SK-N-SH (cell line): Measurements from ENCODE around the gene SLC35A3. TPM values are rescaled to one million over a fixed set of nuclear protein-coding genes. Genes with fewer than 3 reads are reported as not detected.

Experiments used
- CTCF ChIA-PET: fragments of 300-600, 350-600 bp; formaldehyde crosslinking; extraction: SDS; loops from one replicate; lab custom pipeline; 2021; lab: Yijun Ruan, JAX
- POLR2A ChIA-PET: fragments of 350-600 bp; sonication (Branson Sonifier 250); formaldehyde crosslinking; extraction: SDS; loops from one replicate; lab custom pipeline; 2020; ENCODE audit warnings: antibody characterized with exemption, inconsistent platforms; lab: Yijun Ruan, JAX
- DNase-seq: peaks from one replicate; pipeline ENCODE4 v3.0.0; 2012
- H2AFZ ChIP-seq: fragments of 200-600 bp; sonication (generic); 2 replicates; pipeline ENCODE4 v1.8.1; 2016; ENCODE audit warnings: antibody characterized with exemption, mild to moderate bottlenecking, low read depth
- H3F3A ChIP-seq: fragments of 200-600 bp; sonication (generic); replicated peaks from 2 replicates; pipeline ENCODE3; 2016; ENCODE audit warnings: antibody characterized with exemption, mild to moderate bottlenecking; ENCODE audit not compliant: insufficient read depth
- H3K27ac ChIP-seq, 2 experiments: fragments of 200-500 bp in 1 of 2; fragments of 200-600 bp in 1 of 2; sonication (Bioruptor generic) in 1 of 2; sonication (generic), shearing (Covaris generic) in 1 of 2; 2 replicates each; pipeline versions ENCODE4 v1.5.1 to v1.6.1; 2014 to 2016; ENCODE audit warnings: low read depth in 2 of 2, inconsistent platforms in 1 of 2, low read length in 1 of 2, mild to moderate bottlenecking in 1 of 2, mixed read lengths in 1 of 2
- H3K27me3 ChIP-seq: fragments of 200-600 bp; sonication (generic), shearing (Covaris generic); 2 replicates; pipeline ENCODE4 v1.6.1; 2016; ENCODE audit warnings: mixed run types; ENCODE audit not compliant: insufficient read depth
- H3K36me3 ChIP-seq, 2 experiments: fragments of 200-500 bp in 1 of 2; fragments of 200-600 bp in 1 of 2; sonication (Bioruptor generic) in 1 of 2; sonication (generic) in 1 of 2; replicated peaks in 1 of 2; 2 replicates each; pipeline versions ENCODE3 to v1.5.1; 2014 to 2016; ENCODE audit warnings: low read length in 1 of 2, mild to moderate bottlenecking in 1 of 2; ENCODE audit not compliant: insufficient read depth in 2 of 2, control insufficient read depth in 1 of 2
- H3K4me1 ChIP-seq, 2 experiments: fragments of 200-500 bp in 1 of 2; fragments of 200-600 bp in 1 of 2; sonication (Bioruptor generic) in 1 of 2; sonication (generic), shearing (Covaris generic) in 1 of 2; 2 replicates each; pipeline versions ENCODE4 v1.5.1 to v1.6.1; 2014 to 2016; ENCODE audit warnings: low read depth in 1 of 2, low read length in 1 of 2, mixed run types in 1 of 2; ENCODE audit not compliant: insufficient read depth in 2 of 2, control insufficient read depth in 1 of 2
- H3K4me2 ChIP-seq: fragments of 200-600 bp; sonication (generic), shearing (Covaris generic); 2 replicates; pipeline ENCODE4 v1.6.1; 2017; ENCODE audit warnings: mixed run types
- H3K4me3 ChIP-seq, 2 experiments: fragments of 200-500 bp in 1 of 2; fragments of 200-600 bp in 1 of 2; sonication (Bioruptor generic) in 1 of 2; sonication (generic), shearing (Covaris generic) in 1 of 2; 2 replicates each; pipeline versions ENCODE4 v1.5.1 to v1.8.1; 2014 to 2016; ENCODE audit warnings: low read depth in 2 of 2, inconsistent platforms in 1 of 2, low read length in 1 of 2, mild to moderate bottlenecking in 1 of 2, mixed read lengths in 1 of 2, moderate library complexity in 1 of 2
- H3K79me2 ChIP-seq: fragments of 200-600 bp; sonication (generic); 2 replicates; pipeline ENCODE4 v1.8.1; 2017; ENCODE audit warnings: mild to moderate bottlenecking; ENCODE audit not compliant: insufficient read depth
- H3K9ac ChIP-seq: fragments of 200-600 bp; sonication (generic); 2 replicates; pipeline ENCODE4 v1.6.1; 2017; ENCODE audit warnings: mixed run types
- H3K9me2 ChIP-seq: fragments of 200-600 bp; sonication (generic); 2 replicates; pipeline ENCODE4 v1.6.1; 2017; ENCODE audit warnings: mixed run types
- H3K9me3 ChIP-seq: fragments of 200-600 bp; sonication (generic); 2 replicates; pipeline ENCODE4 v1.6.1; 2017; ENCODE audit warnings: mixed run types, mild to moderate bottlenecking, moderate library complexity
- H4K20me1 ChIP-seq: fragments of 200-600 bp; sonication (generic); 2 replicates; pipeline ENCODE4 v1.6.1; 2017; ENCODE audit warnings: mild to moderate bottlenecking, mixed run types; ENCODE audit not compliant: insufficient read depth
- ELF1 ChIP-seq: IDR thresholded peaks from 2 replicates; pipeline ENCODE4 v1.4.0; 2012
- FOSL2 ChIP-seq: IDR thresholded peaks from 2 replicates; pipeline ENCODE4 v1.4.0; 2012; ENCODE audit warnings: low read depth, mild to moderate bottlenecking, moderate library complexity, borderline replicate concordance
- FOXJ3 ChIP-seq: sonication (generic); formaldehyde crosslinking; IDR thresholded peaks from 2 replicates; pipeline ENCODE4 v1.5.1; 2020; ENCODE audit warnings: mild to moderate bottlenecking, missing genetic modification reagents
- FOXM1 ChIP-seq: IDR thresholded peaks from 2 replicates; pipeline ENCODE4 v1.4.0; 2012; ENCODE audit warnings: low read depth, mild to moderate bottlenecking
- MXI1 ChIP-seq: IDR thresholded peaks from 2 replicates; pipeline ENCODE4 v1.6.1; 2012; ENCODE audit warnings: mild to moderate bottlenecking, low read depth, low read length, improper control_type of control experiment
- NFIC ChIP-seq: IDR thresholded peaks from 2 replicates; pipeline ENCODE4 v1.4.0; 2012; ENCODE audit warnings: borderline replicate concordance
- RCOR1 ChIP-seq: fragments of 150-350 bp; IDR thresholded peaks from 2 replicates; pipeline ENCODE4 v1.6.1; 2017; ENCODE audit warnings: antibody characterized with exemption, low read length
- SIN3A ChIP-seq: IDR thresholded peaks from 2 replicates; pipeline ENCODE4 v1.6.1; 2012; ENCODE audit warnings: low read depth, mild to moderate bottlenecking, low read length, moderate library complexity, borderline replicate concordance
- SMC3 ChIP-seq: IDR thresholded peaks from 2 replicates; pipeline ENCODE4 v1.6.1; 2012; ENCODE audit warnings: low read depth, low read length, improper control_type of control experiment
- TEAD4 ChIP-seq: IDR thresholded peaks from 2 replicates; pipeline ENCODE4 v1.4.0; 2012; ENCODE audit warnings: mild to moderate bottlenecking, borderline replicate concordance; ENCODE audit not compliant: insufficient read depth
- WGBS: methylation state at CpG from one replicate; pipeline ENCODE4 v1.1.6; 2017; ENCODE audit warnings: low lambda C conversion rate; 5-methylcytosine and 5-hydroxymethylcytosine counted together
- polyA plus RNA-seq, 3 experiments: library from polyadenylated mRNA; depleted of rRNA; stranded (reverse); fragments of >200 nt; gene quantifications; 2 replicates each; pipeline ENCODE4 v1.2.3, GENCODE V29; 2012
- TF ChIP-seq, protein P1 (sequence below): IDR thresholded peaks from 2 replicates; pipeline ENCODE4 v1.6.1; 2012; ENCODE audit warnings: mild to moderate bottlenecking, low read depth, low read length, moderate library complexity
- TF ChIP-seq, protein P2 (sequence below): IDR thresholded peaks from 2 replicates; pipeline ENCODE4 v1.4.0; 2012; ENCODE audit warnings: low read depth

The SLC35A3 gene
- polyA plus RNA-seq, 1 of the 3 experiments (the other 2 are of a cell fraction): 5.7 TPM

DNA sequence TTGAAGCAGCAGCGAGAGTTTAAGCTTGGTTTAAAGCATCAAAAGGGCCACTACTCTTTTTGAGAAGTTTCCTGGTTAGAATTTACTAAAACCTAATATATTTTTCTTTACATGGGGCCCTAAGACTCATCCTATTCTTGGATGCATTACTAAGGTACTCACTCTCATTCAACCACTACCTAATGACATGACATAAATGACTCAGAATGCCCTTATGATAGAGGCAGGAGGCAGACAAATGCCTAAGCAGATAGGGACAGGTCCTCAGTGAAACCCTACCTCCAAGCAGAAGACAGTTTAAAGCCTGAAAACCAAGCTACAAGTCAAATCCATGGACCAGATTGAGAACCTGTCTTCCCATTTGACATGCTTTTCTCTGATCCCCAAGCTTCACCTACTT, 34.3 kb upstream of the SLC35A3 start:
- CTCF ChIA-PET: no interaction called here
- Histone ChIP-seq H3K36me3 (no peaks in the 10 kb centered on the region), H4K20me1 (no peaks in the 10 kb centered on the region), H3K9me3 (no peaks in the 10 kb centered on the region), H3K79me2 (no peaks in the 10 kb centered on the region), H2AFZ (no peak overlapping the region), H3K27me3 (no peaks in the 10 kb centered on the region), H3K27ac (no peak overlapping the region), H3K4me2 (no peak overlapping the region), H3F3A (no peaks in the 10 kb centered on the region), H3K9ac (no peak overlapping the region), H3K4me3 (no peak overlapping the region), H3K9me2 (no peaks in the 10 kb centered on the region), H3K4me1 (no peaks in the 10 kb centered on the region)
- 32% methylated on average over 1 of the region's 1 CpG for WGBS
- POLR2A ChIA-PET: no interaction called here
- TF ChIP-seq SMC3: no peak
- TF ChIP-seq MXI1: no peak
- no peak for TF ChIP-seq FOXM1
- TF ChIP-seq NFIC: no peak
- no peak for TF ChIP-seq RCOR1
- TF ChIP-seq, protein P1, sequence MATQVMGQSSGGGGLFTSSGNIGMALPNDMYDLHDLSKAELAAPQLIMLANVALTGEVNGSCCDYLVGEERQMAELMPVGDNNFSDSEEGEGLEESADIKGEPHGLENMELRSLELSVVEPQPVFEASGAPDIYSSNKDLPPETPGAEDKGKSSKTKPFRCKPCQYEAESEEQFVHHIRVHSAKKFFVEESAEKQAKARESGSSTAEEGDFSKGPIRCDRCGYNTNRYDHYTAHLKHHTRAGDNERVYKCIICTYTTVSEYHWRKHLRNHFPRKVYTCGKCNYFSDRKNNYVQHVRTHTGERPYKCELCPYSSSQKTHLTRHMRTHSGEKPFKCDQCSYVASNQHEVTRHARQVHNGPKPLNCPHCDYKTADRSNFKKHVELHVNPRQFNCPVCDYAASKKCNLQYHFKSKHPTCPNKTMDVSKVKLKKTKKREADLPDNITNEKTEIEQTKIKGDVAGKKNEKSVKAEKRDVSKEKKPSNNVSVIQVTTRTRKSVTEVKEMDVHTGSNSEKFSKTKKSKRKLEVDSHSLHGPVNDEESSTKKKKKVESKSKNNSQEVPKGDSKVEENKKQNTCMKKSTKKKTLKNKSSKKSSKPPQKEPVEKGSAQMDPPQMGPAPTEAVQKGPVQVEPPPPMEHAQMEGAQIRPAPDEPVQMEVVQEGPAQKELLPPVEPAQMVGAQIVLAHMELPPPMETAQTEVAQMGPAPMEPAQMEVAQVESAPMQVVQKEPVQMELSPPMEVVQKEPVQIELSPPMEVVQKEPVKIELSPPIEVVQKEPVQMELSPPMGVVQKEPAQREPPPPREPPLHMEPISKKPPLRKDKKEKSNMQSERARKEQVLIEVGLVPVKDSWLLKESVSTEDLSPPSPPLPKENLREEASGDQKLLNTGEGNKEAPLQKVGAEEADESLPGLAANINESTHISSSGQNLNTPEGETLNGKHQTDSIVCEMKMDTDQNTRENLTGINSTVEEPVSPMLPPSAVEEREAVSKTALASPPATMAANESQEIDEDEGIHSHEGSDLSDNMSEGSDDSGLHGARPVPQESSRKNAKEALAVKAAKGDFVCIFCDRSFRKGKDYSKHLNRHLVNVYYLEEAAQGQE: no peak
- TF ChIP-seq FOSL2: no peak
- TF ChIP-seq, protein P2, sequence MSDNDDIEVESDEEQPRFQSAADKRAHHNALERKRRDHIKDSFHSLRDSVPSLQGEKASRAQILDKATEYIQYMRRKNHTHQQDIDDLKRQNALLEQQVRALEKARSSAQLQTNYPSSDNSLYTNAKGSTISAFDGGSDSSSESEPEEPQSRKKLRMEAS: no peak
- no peak for TF ChIP-seq ELF1
- no peak for TF ChIP-seq FOXJ3 (CRISPR knock-in tag)
- TF ChIP-seq SIN3A: no peak
- TF ChIP-seq TEAD4: no peak
- DNase-seq: no peak

DNA sequence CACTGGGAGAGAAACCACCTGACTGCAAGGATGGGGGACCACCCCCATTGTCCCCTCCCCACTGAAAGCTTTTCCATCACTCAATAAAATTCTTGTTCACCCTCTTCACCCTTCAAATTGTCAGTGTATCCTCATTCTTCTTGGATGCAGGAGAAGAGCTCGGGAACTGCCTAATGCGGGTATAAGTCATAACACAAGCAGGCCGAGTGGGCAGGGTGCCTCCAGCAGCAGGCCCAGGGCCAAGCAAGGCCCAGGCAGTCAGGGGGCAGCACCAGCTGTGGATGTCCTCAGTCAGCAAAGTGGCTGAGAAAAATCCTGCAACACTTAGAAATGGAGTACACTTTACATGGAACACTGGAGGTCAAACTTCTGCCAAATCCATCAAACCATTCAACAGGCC, 33.7 kb upstream of the SLC35A3 start:
- no peak overlapping the region for H3K4me3 ChIP-seq
- no peaks in the 10 kb centered on the region for H3K4me1 ChIP-seq
- ChIA-PET CTCF (no interaction called here), POLR2A (no interaction called here)
- H3F3A ChIP-seq: no peaks in the 10 kb centered on the region
- no peaks in the 10 kb centered on the region for H3K36me3 ChIP-seq
- H3K9me2 ChIP-seq: no peaks in the 10 kb centered on the region
- H3K27ac ChIP-seq: no peak overlapping the region
- TF ChIP-seq, protein P2: no peak
- no peaks in the 10 kb centered on the region for H3K9me3 ChIP-seq
- no peak overlapping the region for H3K9ac ChIP-seq
- H4K20me1 ChIP-seq: no peaks in the 10 kb centered on the region
- DNase-seq: no peak
- H2AFZ ChIP-seq: no peak overlapping the region
- H3K27me3 ChIP-seq: no peaks in the 10 kb centered on the region
- WGBS: 94% methylated on average over 2 of the region's 3 CpGs
- H3K4me2 ChIP-seq: no peak overlapping the region
- H3K79me2 ChIP-seq: no peaks in the 10 kb centered on the region
